Naive thymus-derived CD4-positive, alpha-beta T cell (primary cell): ENCODE results near the gene CNNM1. TPM values are rescaled to one million over a fixed set of nuclear protein-coding genes. Genes with fewer than 3 reads are reported as not detected.

Source experiments
- ATAC-seq: fragments of 150-1000 bp; cut with Tn5 transposase; 2 replicates; pipeline ENCODE4 v1.10.0; 2021; ENCODE audit warnings: mild to moderate bottlenecking, moderate library complexity
- CTCF ChIA-PET: fragments of 350-600 bp; sonication (Branson Sonifier 250); formaldehyde crosslinking; loops from one replicate; lab custom pipeline; 2021; ENCODE audit warnings: antibody characterized with exemption; lab: Charles Lee
- POLR2A ChIA-PET: fragments of 350-600 bp; sonication (Branson Sonifier 250); formaldehyde crosslinking; loops from one replicate; lab custom pipeline; 2021; ENCODE audit warnings: antibody characterized with exemption, inconsistent platforms; lab: Charles Lee
- DNase-seq, 9 donors: peaks; one replicate each; pipeline versions ENCODE4 v3.0.0 to v3.0.0-alpha.2; 2020 to 2022; ENCODE audit warnings: mixed read lengths in 1 of 9
- H3K27ac ChIP-seq: one replicate; pipeline ENCODE4 v1.7.0; 2013; ENCODE audit warnings: mild to moderate bottlenecking, low read depth, low read length, moderate library complexity
- H3K27me3 ChIP-seq, 2 donors: one replicate each; pipeline ENCODE4 v1.7.0; 2013; ENCODE audit warnings: low read length in 2 of 2, mild to moderate bottlenecking in 2 of 2, moderate library complexity in 2 of 2; ENCODE audit not compliant: control insufficient read depth in 2 of 2, insufficient read depth in 2 of 2
- H3K36me3 ChIP-seq, 3 experiments: 1 replicate in 2 of 3; 2 replicates in 1 of 3; pipeline ENCODE4 v1.7.0; 2013; ENCODE audit warnings: low read length in 3 of 3, mild to moderate bottlenecking in 3 of 3, moderate library complexity in 1 of 3; ENCODE audit not compliant: insufficient read depth in 3 of 3, control insufficient read depth in 2 of 3
- H3K4me1 ChIP-seq, 2 donors: one replicate each; pipeline ENCODE4 v1.7.0; 2013; ENCODE audit warnings: low read length in 2 of 2, mild to moderate bottlenecking in 2 of 2, moderate library complexity in 1 of 2; ENCODE audit not compliant: control insufficient read depth in 2 of 2, insufficient read depth in 2 of 2
- H3K4me3 ChIP-seq: 2 replicates; pipeline ENCODE4 v1.7.0; 2013; ENCODE audit warnings: mild to moderate bottlenecking, low read length
- H3K9me3 ChIP-seq, 3 experiments: 1 replicate in 2 of 3; 2 replicates in 1 of 3; pipeline ENCODE4 v1.7.0; 2013; ENCODE audit warnings: low read length in 3 of 3; ENCODE audit not compliant: control insufficient read depth in 2 of 3
- H3K27ac Mint-ChIP-seq, 9 donors: one replicate each; pipeline ENCODE4 v1.8.0; 2020 to 2022; ENCODE audit warnings: mixed read lengths in 9 of 9, mild to moderate bottlenecking in 8 of 9, moderate library complexity in 5 of 9, inconsistent platforms in 2 of 9
- H3K27me3 Mint-ChIP-seq, 5 donors: one replicate each; pipeline ENCODE4 v1.8.0; 2021 to 2022; ENCODE audit warnings: mixed read lengths in 5 of 5, mild to moderate bottlenecking in 1 of 5
- H3K36me3 Mint-ChIP-seq, 5 donors: one replicate each; pipeline ENCODE4 v1.8.0; 2020 to 2022; ENCODE audit warnings: mixed read lengths in 5 of 5, mild to moderate bottlenecking in 3 of 5, inconsistent platforms in 1 of 5
- H3K4me1 Mint-ChIP-seq, 7 donors: one replicate each; pipeline ENCODE4 v1.8.0; 2020 to 2022; ENCODE audit warnings: mixed read lengths in 7 of 7, mild to moderate bottlenecking in 3 of 7, inconsistent platforms in 1 of 7
- H3K4me3 Mint-ChIP-seq, 10 donors: one replicate each; pipeline ENCODE4 v1.8.0; 2020 to 2022; ENCODE audit warnings: mild to moderate bottlenecking in 10 of 10, mixed read lengths in 10 of 10, moderate library complexity in 6 of 10, inconsistent platforms in 2 of 10
- H3K9me3 Mint-ChIP-seq, 11 donors: one replicate each; pipeline ENCODE4 v1.8.0; 2020 to 2022; ENCODE audit warnings: mixed read lengths in 11 of 11, mild to moderate bottlenecking in 4 of 11, inconsistent platforms in 1 of 11, moderate library complexity in 1 of 11
- intact Hi-C, 2 donors: fragments of 100-400 bp; cut with micrococcal nuclease; formaldehyde crosslinking; loops; one replicate each; pipeline ENCODE4 v1.15.1; 2023
- polyA plus RNA-seq, 2 donors: library from polyadenylated mRNA; unstranded; fragments of 300-500 nt; fragmentation: Illumina TruSeq; gene quantifications; one replicate each; pipeline ENCODE4 v1.2.3, GENCODE V29; 2021
- total RNA-seq, 6 experiments: library from RNA in 5 of 6; stranded (reverse) in 5 of 6; gene quantifications; 1 replicate in 5 of 6; 2 replicates in 1 of 6; pipeline ENCODE4 v1.2.3 and lab custom pipeline; 2021 to 2026

The CNNM1 gene
- total and polyA plus RNA-seq, 7 experiments from 2014 or later: 0.12 to 1.9 (median 0.30) TPM

DNA sequence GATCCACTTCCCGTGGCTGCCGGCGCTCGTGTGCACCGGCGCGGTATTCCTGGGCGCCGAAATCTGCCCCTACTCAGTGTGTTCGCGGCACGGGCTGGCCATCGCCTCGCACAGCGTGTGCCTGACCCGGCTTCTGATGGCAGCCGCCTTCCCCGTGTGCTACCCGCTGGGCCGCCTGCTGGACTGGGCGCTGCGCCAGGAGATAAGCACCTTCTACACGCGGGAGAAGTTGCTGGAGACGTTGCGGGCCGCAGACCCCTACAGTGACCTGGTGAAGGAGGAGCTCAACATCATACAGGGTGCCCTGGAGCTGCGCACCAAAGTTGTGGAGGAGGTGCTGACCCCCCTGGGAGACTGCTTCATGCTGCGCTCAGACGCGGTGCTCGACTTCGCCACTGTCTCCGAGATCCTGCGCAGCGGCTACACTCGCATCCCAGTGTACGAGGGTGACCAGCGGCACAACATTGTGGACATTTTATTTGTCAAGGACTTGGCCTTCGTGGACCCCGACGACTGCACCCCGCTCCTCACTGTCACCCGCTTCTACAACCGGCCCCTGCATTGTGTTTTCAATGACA is 1.3 kb downstream of the CNNM1 start:
- ChIA-PET CTCF (no interaction called here), POLR2A (no interaction called here)
- Histone ChIP-seq H3K4me1 (no peaks in the 10 kb centered on the region), H3K9me3 (no peaks in the 10 kb centered on the region), H3K4me3 (no peak overlapping the region), H3K27ac (no peak overlapping the region), H3K27me3 (peaks cover 0 to 6% of the 10 kb centered on the region in 2 donors), H3K36me3 (no peaks in the 10 kb centered on the region)
- Mint-ChIP-seq H3K4me3 (peak overlapping the region; percentile 11 to 71 (median 54)), H3K27me3 (peaks cover 26 to 49% (median 45%) of the 10 kb centered on the region in 5 donors), H3K9me3 (peaks cover 0 to 9% (median 0%) of the 10 kb centered on the region in 11 donors), H3K4me1 (peaks cover 0 to 26% (median 15%) of the 10 kb centered on the region in 7 donors), H3K36me3 (peaks cover 0 to 6% (median 2%) of the 10 kb centered on the region in 5 donors), H3K27ac (no peak overlapping the region)
- no peak for ATAC-seq
- DNase-seq: no peak
- intact Hi-C loops: no loop called here

DNA sequence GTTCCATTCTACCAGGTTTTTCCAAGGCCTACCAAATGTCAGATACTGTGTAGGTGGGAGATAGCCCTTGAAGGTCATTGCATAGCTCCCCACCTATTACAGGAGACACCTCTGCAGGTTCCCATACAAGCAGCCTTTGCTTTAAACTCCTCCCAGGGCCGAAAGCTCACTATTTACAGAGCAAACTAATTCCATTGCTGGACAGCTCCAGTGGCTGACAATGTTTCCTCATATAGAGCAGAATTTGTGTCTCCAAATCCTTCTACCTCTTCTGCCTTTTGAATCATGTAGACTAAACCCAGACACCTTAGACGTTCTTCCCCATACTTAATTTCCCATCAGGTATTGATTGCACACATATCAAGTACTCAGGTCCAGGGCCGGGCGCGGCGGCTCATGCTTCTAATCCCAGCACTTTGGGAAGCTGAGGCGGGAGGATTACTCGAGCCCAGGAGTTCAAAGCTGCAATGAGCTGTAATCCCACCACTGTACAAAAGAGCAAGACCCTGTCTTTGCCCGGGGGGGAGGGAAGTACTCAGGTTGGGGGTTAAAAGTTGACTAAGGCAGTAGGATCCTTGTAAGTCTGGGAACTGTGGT is 2.1 kb downstream of the CNNM1 start:
- intact Hi-C loops: no loop called here
- Histone ChIP-seq H3K4me3 (no peak overlapping the region), H3K4me1 (no peaks in the 10 kb centered on the region), H3K9me3 (no peaks in the 10 kb centered on the region), H3K27ac (no peak overlapping the region), H3K27me3 (peaks cover 0 to 6% of the 10 kb centered on the region in 2 donors), H3K36me3 (no peaks in the 10 kb centered on the region)
- Mint-ChIP-seq H3K4me1 (peaks cover 0 to 26% (median 15%) of the 10 kb centered on the region in 7 donors), H3K4me3 (peak overlapping the region; percentile 11 to 71 (median 54)), H3K36me3 (peaks cover 0 to 6% (median 2%) of the 10 kb centered on the region in 5 donors), H3K9me3 (peaks cover 0 to 9% (median 0%) of the 10 kb centered on the region in 11 donors), H3K27ac (no peak overlapping the region), H3K27me3 (peaks cover 30 to 54% (median 42%) of the 10 kb centered on the region in 5 donors)
- ChIA-PET POLR2A (no interaction called here), CTCF (no interaction called here)
- DNase-seq (no peak), ATAC-seq (no peak)

DNA sequence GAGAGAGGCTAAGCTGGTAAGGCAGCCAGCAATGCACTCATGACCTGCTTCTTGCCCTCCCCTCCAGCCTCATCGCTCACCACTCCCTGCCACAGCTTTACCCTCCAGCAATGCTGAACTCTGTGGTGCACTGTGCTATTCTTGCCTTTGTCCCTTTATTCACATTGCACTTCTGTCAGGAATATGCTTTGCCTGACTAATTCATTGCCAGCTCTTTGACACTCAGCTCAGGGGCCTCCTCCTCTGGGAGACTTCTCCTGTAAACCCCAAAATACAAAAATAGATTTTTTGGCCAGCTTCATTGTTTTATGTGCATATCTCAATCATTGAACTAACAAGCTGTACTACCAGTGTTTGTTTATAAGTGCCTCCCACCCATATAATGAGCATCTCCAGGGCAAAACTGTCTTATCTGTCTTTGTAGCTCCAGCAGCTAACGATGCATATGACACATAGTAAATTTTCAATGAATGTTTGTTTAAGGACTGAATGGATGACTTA is 8.2 kb downstream of the CNNM1 start:
- intact Hi-C loops: no loop called here
- Mint-ChIP-seq H3K27me3 (peaks cover 9 to 28% (median 20%) of the 10 kb centered on the region in 5 donors), H3K4me1 (peaks cover 0 to 4% (median 0%) of the 10 kb centered on the region in 7 donors), H3K36me3 (peaks cover 0 to 3% (median 0%) of the 10 kb centered on the region in 5 donors), H3K9me3 (peaks cover 0 to 2% (median 0%) of the 10 kb centered on the region in 11 donors), H3K27ac (no peak overlapping the region), H3K4me3 (no peak overlapping the region)
- Histone ChIP-seq H3K4me3 (no peak overlapping the region), H3K36me3 (no peaks in the 10 kb centered on the region), H3K4me1 (no peaks in the 10 kb centered on the region), H3K27ac (no peak overlapping the region), H3K9me3 (no peaks in the 10 kb centered on the region), H3K27me3 (no peaks in the 10 kb centered on the region)
- ChIA-PET POLR2A (no interaction called here), CTCF (no interaction called here)
- DNase-seq (no peak), ATAC-seq (no peak)

DNA sequence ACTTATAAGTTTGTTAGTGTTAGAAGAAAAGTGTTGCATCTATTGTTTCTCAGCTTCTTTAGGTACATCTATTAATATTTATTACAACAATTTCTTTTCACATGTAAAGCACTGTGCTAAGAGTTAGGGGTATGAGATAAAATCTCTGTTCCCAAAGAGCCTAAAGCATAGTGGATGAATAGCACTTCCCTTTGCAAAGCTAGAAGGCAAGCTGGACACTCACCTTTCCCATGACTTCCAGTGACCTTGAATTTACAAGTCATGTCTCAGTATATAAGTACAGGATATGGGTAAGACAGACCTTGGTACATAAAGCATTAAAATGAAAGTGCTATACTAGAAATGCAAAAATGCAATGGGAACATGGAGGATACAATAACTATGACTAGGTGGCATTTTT is 8.7 kb downstream of the CNNM1 start:
- Mint-ChIP-seq H3K36me3 (peaks cover 0 to 3% (median 0%) of the 10 kb centered on the region in 5 donors), H3K4me3 (no peak overlapping the region), H3K9me3 (peaks cover 0 to under 1% (median 0%) of the 10 kb centered on the region in 11 donors), H3K4me1 (peaks cover 0 to 1% (median 0%) of the 10 kb centered on the region in 7 donors), H3K27me3 (peaks cover 8 to 27% (median 16%) of the 10 kb centered on the region in 5 donors), H3K27ac (no peak overlapping the region)
- no peak overlapping the region for H3K27ac ChIP-seq
- no peaks in the 10 kb centered on the region for H3K36me3 ChIP-seq
- CTCF ChIA-PET: no interaction called here
- H3K4me1 ChIP-seq: no peaks in the 10 kb centered on the region
- no peaks in the 10 kb centered on the region for H3K27me3 ChIP-seq
- H3K4me3 ChIP-seq: no peak overlapping the region
- H3K9me3 ChIP-seq: no peaks in the 10 kb centered on the region
- POLR2A ChIA-PET: no interaction called here
- DNase-seq (no peak), ATAC-seq (no peak)
- intact Hi-C loops: no loop called here

DNA sequence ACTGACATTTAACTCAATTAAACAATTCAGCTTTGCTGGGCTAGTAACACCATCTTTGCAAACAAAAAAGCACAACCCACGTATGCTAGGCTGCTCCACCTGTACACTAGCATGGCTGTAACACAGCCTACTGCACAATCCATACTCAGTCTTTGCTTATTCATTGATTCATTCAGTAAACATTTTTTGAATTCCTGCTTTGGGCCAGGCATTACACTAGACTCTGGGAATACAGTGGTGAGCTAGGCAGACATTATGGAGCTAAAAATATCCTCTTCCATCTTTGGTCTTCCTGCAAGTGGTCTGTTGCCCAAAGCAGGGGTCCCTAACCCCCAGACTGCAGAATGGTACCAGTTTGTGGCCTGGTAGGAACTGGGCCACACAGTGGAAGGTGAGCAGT is 9.9 kb downstream of the CNNM1 start:
- CTCF ChIA-PET: no interaction called here

DNA sequence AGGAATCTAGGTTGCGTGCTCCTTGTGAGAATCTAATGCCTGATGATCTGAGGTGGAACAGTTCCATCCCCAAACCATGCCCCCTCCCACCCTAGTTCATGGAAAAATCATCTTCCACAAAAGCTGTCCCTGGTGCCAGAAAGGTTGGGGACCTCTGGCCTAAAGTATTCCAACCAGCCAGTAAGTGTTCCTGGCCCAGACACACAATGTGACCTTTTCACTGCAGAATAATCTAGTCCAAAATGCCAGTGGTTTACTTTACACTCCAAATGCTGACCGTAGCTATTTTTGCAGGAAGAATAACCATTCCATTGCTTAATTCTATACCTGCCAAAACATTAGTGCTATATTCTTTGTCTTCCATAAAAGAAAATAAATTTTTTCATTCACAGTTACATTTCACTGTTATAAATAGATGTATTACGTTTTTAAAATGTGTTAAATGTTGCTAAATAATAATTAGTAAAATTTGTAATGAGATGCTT is 10.4 kb downstream of the CNNM1 start:
- H3K4me1 Mint-ChIP-seq: no peaks in the 10 kb centered on the region
- H3K27ac Mint-ChIP-seq: no peak overlapping the region
- intact Hi-C loops: no loop called here

More for the DNA sequence above, 9.9 kb downstream of the CNNM1 start:
- H3K9me3 ChIP-seq: no peaks in the 10 kb centered on the region
- no peaks in the 10 kb centered on the region for H3K36me3 ChIP-seq
- Mint-ChIP-seq H3K9me3 (no peaks in the 10 kb centered on the region), H3K36me3 (peaks cover 0 to 3% (median 0%) of the 10 kb centered on the region in 5 donors), H3K27ac (no peak overlapping the region), H3K4me3 (no peak overlapping the region), H3K27me3 (peaks cover 6 to 24% (median 14%) of the 10 kb centered on the region in 5 donors), H3K4me1 (no peaks in the 10 kb centered on the region)
- H3K27me3 ChIP-seq: no peaks in the 10 kb centered on the region
- no peak for ATAC-seq
- no peak overlapping the region for H3K4me3 ChIP-seq
- no peak overlapping the region for H3K27ac ChIP-seq
- POLR2A ChIA-PET: no interaction called here
- DNase-seq: no peak
- intact Hi-C loops: no loop called here
- H3K4me1 ChIP-seq: no peaks in the 10 kb centered on the region

More for the DNA sequence above, 10.4 kb downstream of the CNNM1 start:
- no peaks in the 10 kb centered on the region for H3K27me3 ChIP-seq
- H3K4me1 ChIP-seq: no peaks in the 10 kb centered on the region
- H3K36me3 ChIP-seq: no peaks in the 10 kb centered on the region
- no peaks in the 10 kb centered on the region for H3K9me3 Mint-ChIP-seq
- H3K4me3 ChIP-seq: no peak overlapping the region
- CTCF ChIA-PET: no interaction called here
- no peak overlapping the region for H3K4me3 Mint-ChIP-seq
- H3K9me3 ChIP-seq: no peaks in the 10 kb centered on the region
- H3K27me3 Mint-ChIP-seq: peaks cover 6 to 27% (median 18%) of the 10 kb centered on the region in 5 donors
- DNase-seq (no peak), ATAC-seq (no peak)
- POLR2A ChIA-PET: no interaction called here
- no peak overlapping the region for H3K27ac ChIP-seq
- peaks cover 0 to 3% (median 0%) of the 10 kb centered on the region in 5 donors for H3K36me3 Mint-ChIP-seq
